C4-2B (cell line): ENCODE results near the gene TSPAN12.
A peak's percentile ranks its signal among the peaks of the same experiment; 100 is the strongest.

Source experiments
- ZFX ChIP-seq: fragments of 450-650 bp; IDR thresholded peaks from 2 replicates; pipeline ENCODE4 v1.6.1; 2017
- TF ChIP-seq, protein P1 (sequence below): fragments of 450-650 bp; conservative IDR thresholded peaks from 2 replicates; pipeline ENCODE4 v1.5.1; 2017; ENCODE audit warnings: mild to moderate bottlenecking

DNA sequence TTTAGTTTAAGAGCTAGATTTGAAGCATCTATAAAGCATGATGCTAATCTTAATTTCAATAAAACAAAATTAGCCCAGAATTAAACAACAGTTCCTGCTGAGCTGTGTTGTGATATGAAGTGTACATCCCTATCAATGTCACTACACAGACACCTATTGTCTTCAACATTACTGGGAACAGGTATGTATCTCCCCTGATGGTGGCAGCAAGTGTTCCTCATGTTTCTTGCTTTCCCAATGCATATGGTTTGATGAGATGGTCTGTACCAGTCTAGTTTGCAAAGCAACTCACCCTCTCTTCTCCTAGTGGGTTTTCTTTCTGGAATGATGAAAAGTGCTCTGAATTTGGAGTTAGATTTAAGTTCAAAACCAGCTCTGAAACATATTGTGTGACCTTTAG lies 38.1 kb downstream of the TSPAN12 start:
- TF ChIP-seq, protein P1, sequence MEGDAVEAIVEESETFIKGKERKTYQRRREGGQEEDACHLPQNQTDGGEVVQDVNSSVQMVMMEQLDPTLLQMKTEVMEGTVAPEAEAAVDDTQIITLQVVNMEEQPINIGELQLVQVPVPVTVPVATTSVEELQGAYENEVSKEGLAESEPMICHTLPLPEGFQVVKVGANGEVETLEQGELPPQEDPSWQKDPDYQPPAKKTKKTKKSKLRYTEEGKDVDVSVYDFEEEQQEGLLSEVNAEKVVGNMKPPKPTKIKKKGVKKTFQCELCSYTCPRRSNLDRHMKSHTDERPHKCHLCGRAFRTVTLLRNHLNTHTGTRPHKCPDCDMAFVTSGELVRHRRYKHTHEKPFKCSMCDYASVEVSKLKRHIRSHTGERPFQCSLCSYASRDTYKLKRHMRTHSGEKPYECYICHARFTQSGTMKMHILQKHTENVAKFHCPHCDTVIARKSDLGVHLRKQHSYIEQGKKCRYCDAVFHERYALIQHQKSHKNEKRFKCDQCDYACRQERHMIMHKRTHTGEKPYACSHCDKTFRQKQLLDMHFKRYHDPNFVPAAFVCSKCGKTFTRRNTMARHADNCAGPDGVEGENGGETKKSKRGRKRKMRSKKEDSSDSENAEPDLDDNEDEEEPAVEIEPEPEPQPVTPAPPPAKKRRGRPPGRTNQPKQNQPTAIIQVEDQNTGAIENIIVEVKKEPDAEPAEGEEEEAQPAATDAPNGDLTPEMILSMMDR: peak; percentile 17
- no peak for TF ChIP-seq ZFX
